OCI-LY3 (cell line): ENCODE measurements around the gene HIVEP3.

ENCODE experiments used
- H2AFZ ChIP-seq: fragments of 200-600, 300-600 bp; shearing (Covaris generic); 2 replicates; pipeline ENCODE4 v1.6.0; 2014; ENCODE audit warnings: antibody characterized with exemption, low read depth, low read length
- H3K27ac ChIP-seq: fragments of 200-600, 300-600 bp; sonication (generic); 2 replicates; pipeline ENCODE4 v1.5.1; 2014; ENCODE audit warnings: mild to moderate bottlenecking, low read length, moderate library complexity, mixed read lengths
- H3K27me3 ChIP-seq: fragments of 200-600, 300-600 bp; sonication (generic); 2 replicates; pipeline ENCODE4 v1.6.1; 2014; ENCODE audit warnings: low read depth, low read length, mixed read lengths
- H3K36me3 ChIP-seq: fragments of 200-600, 300-600 bp; sonication (generic); replicated peaks from 2 replicates; pipeline ENCODE3; 2014; ENCODE audit warnings: low read depth, low read length, mixed read lengths
- H3K4me1 ChIP-seq: fragments of 300-600, 200-600 bp; sonication (generic); 2 replicates; pipeline ENCODE4 v1.6.1; 2014; ENCODE audit warnings: low read length, mixed read lengths
- H3K4me2 ChIP-seq: fragments of 200-600, 300-600 bp; sonication (generic); 2 replicates; pipeline ENCODE4 v1.6.1; 2014; ENCODE audit warnings: low read length, mixed read lengths
- H3K4me3 ChIP-seq: fragments of 300-600, 200-600 bp; sonication (generic); 2 replicates; pipeline ENCODE4 v1.5.1; 2014; ENCODE audit warnings: antibody characterized with exemption, mild to moderate bottlenecking, low read length, moderate library complexity
- H3K79me2 ChIP-seq: fragments of 300-600, 200-600 bp; shearing (Covaris generic); 2 replicates; pipeline ENCODE4 v1.6.1; 2014; ENCODE audit warnings: mild to moderate bottlenecking, low read length, mixed read lengths
- H3K9ac ChIP-seq: fragments of 300-600, 200-600 bp; shearing (Covaris generic); 2 replicates; pipeline ENCODE4 v1.6.0; 2014; ENCODE audit warnings: mild to moderate bottlenecking, low read length, moderate library complexity
- H3K9me3 ChIP-seq: fragments of 200-600, 300-600 bp; shearing (Covaris generic); 2 replicates; pipeline ENCODE4 v1.6.1; 2014; ENCODE audit warnings: low read length, mixed read lengths; ENCODE audit not compliant: insufficient read depth
- H4K20me1 ChIP-seq: fragments of 200-600, 300-600 bp; sonication (generic); 2 replicates; pipeline ENCODE4 v1.6.1; 2016; ENCODE audit warnings: low read length, mixed read lengths; ENCODE audit not compliant: insufficient read depth
- CTCF ChIP-seq: fragments of 200-600, 300-600 bp; sonication (generic); IDR thresholded peaks from 2 replicates; pipeline ENCODE4 v1.5.1; 2014; ENCODE audit warnings: antibody characterized with exemption, low read length, low read depth
- EZH2phosphoT487 ChIP-seq: fragments of 200-600 bp; shearing (Covaris generic); IDR thresholded peaks from 2 replicates; pipeline ENCODE4 v1.6.1; 2018; ENCODE audit warnings: antibody characterized with exemption, mixed run types, low read depth

HIVEP3 gene

DNA sequence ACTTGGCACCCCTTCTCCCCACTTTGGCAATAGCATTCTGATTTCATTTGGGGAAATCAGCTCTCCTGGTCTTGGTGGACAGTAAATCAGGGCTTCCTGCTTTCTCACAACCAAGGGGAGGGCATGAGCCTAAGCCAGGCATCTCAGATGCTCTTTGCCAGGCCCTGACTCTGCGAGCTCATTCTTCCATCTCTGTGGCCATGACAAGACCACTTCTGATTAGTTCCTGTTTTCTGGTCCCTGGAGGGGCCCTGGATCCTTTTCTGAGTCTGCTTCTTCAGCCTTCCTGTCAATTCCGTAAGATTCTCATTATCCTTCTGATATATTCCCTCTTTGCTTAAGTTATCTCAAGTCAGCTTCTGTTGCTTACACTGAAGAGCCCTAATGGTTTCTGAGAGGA is 210.4 kb downstream of the HIVEP3 start:
- no peaks in the 10 kb centered on the region for H4K20me1 ChIP-seq
- no peaks in the 10 kb centered on the region for H3K36me3 ChIP-seq
- no peak overlapping the region for H3K4me3 ChIP-seq

GRCh38 chr1:41707793-41708192 is 210.9 kb downstream of the HIVEP3 start:
- Histone ChIP-seq H3K4me3 (no peak overlapping the region), H3K27me3 (no peaks in the 10 kb centered on the region), H3K36me3 (no peaks in the 10 kb centered on the region), H3K79me2 (0 out of 2 replicates have a peak, but pooled peaks cover 2% of the 10 kb centered on the region), H3K4me2 (no peak overlapping the region), H2AFZ (no peak overlapping the region), H3K9me3 (no peaks in the 10 kb centered on the region), H3K9ac (no peak overlapping the region), H4K20me1 (no peaks in the 10 kb centered on the region), H3K27ac (no peak overlapping the region), H3K4me1 (peaks cover 29% of the 10 kb centered on the region)
- TF ChIP-seq CTCF = no peak
- TF ChIP-seq EZH2phosphoT487 = no peak

More for the DNA sequence above, 210.4 kb downstream of the HIVEP3 start:
- Histone ChIP-seq H3K9ac (no peak overlapping the region), H3K4me2 (peak overlapping the region; percentile 22), H2AFZ (no peak overlapping the region), H3K27me3 (no peaks in the 10 kb centered on the region), H3K27ac (no peak overlapping the region), H3K79me2 (0 out of 2 replicates have a peak, but pooled peaks cover 2% of the 10 kb centered on the region), H3K9me3 (no peaks in the 10 kb centered on the region), H3K4me1 (peaks cover 29% of the 10 kb centered on the region)
- TF ChIP-seq EZH2phosphoT487 = no peak
- TF ChIP-seq CTCF = no peak

- no peaks in the 10 kb centered on the region for H3K36me3 ChIP-seq
- no peaks in the 10 kb centered on the region for H3K27me3 ChIP-seq
- no peaks in the 10 kb centered on the region for H3K9me3 ChIP-seq
- H2AFZ ChIP-seq = no peak overlapping the region
- 0 out of 2 replicates have a peak, but pooled peaks cover 2% of the 10 kb centered on the region for H3K79me2 ChIP-seq
- no peak overlapping the region for H3K4me2 ChIP-seq
- peaks cover 29% of the 10 kb centered on the region for H3K4me1 ChIP-seq
- no peak overlapping the region for H3K9ac ChIP-seq
- no peak overlapping the region for H3K4me3 ChIP-seq
- H3K27ac ChIP-seq = no peak overlapping the region
- H4K20me1 ChIP-seq = no peaks in the 10 kb centered on the region
- TF ChIP-seq CTCF (no peak), EZH2phosphoT487 (no peak)
Observed at GRCh38 chr1:41705798-41706197, 212.9 kb downstream of the HIVEP3 start.

DNA sequence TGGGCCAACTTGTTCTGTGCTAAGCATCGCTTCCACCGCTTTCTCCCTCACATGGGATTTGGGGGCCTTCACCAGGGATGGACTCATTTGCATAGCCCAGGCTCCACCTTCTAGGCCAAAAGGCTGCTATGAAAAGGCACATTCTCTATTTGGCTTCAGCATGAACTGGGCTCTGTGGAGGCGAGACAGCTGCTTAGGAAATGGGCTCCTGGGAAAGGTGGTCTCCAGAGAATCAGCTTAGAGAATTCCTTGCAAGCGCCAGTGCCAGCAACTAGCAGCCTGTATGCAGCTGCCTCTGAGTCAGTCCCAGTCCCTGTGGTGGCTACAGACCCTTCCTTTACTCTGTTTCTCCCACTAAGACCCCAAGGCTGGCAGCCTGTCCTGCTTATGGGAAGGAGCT is 214.5 kb downstream of the HIVEP3 start:
- Histone ChIP-seq H3K27ac (no peak overlapping the region), H3K4me1 (peaks cover 25% of the 10 kb centered on the region), H3K27me3 (no peaks in the 10 kb centered on the region), H3K4me3 (no peak overlapping the region), H3K79me2 (no peaks in the 10 kb centered on the region), H3K36me3 (no peaks in the 10 kb centered on the region), H2AFZ (no peak overlapping the region), H3K9me3 (no peaks in the 10 kb centered on the region), H3K9ac (no peak overlapping the region), H4K20me1 (no peaks in the 10 kb centered on the region), H3K4me2 (no peak overlapping the region)
- TF ChIP-seq CTCF (no peak), EZH2phosphoT487 (no peak)
